GM12865 (cell line): Measurements from ENCODE around the gene ERP44.
"Not testable (repeated sequence)": the region's sequence is repeated elsewhere in the genome, so short reads cannot be mapped to it uniquely, and the experiment has no call there.

Experiments used
- DNase-seq: peaks from one replicate; pipeline ENCODE4 v3.0.0; 2010; ENCODE audit warnings: low read depth
- H3K4me3 ChIP-seq: 2 replicates; pipeline ENCODE4 v1.5.1; 2011; ENCODE audit warnings: mild to moderate bottlenecking, low read depth, low read length, control low read depth
- TF ChIP-seq, protein P1 (sequence below): IDR thresholded peaks from 2 replicates; pipeline ENCODE4 v1.5.1; 2011; ENCODE audit warnings: low read length, control low read depth, low read depth, inconsistent platforms; ENCODE audit not compliant: insufficient read depth; ENCODE audit errors: missing control alignments

The ERP44 gene

GRCh38 chr9:100064872-100065581 is 33.8 kb downstream of the ERP44 start:
- DNase-seq = no peak
- no peak overlapping the region for H3K4me3 ChIP-seq
- TF ChIP-seq, protein P1, sequence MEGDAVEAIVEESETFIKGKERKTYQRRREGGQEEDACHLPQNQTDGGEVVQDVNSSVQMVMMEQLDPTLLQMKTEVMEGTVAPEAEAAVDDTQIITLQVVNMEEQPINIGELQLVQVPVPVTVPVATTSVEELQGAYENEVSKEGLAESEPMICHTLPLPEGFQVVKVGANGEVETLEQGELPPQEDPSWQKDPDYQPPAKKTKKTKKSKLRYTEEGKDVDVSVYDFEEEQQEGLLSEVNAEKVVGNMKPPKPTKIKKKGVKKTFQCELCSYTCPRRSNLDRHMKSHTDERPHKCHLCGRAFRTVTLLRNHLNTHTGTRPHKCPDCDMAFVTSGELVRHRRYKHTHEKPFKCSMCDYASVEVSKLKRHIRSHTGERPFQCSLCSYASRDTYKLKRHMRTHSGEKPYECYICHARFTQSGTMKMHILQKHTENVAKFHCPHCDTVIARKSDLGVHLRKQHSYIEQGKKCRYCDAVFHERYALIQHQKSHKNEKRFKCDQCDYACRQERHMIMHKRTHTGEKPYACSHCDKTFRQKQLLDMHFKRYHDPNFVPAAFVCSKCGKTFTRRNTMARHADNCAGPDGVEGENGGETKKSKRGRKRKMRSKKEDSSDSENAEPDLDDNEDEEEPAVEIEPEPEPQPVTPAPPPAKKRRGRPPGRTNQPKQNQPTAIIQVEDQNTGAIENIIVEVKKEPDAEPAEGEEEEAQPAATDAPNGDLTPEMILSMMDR = no peak

DNA sequence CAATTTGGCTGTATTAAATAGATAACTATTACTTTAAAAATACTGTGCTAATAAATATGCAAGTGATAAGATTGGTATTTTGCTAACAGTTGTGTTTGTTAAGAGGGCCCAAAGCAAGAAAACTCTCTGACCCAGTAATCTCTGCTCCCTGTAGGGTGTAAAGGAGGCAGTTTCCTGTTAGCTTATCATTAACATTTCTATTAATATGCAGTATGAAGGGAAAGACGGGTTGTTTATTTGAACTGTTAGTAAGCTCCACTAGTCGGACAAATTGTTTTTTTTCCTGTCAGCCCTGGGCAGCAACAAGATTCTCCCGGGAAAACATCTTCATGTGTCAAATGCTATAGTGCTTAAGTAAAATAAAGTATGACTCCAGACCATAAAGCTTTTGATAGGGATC is 35.6 kb downstream of the ERP44 start:
- H3K4me3 ChIP-seq = no peak overlapping the region
- TF ChIP-seq, protein P1 = no peak
- no peak for DNase-seq

DNA sequence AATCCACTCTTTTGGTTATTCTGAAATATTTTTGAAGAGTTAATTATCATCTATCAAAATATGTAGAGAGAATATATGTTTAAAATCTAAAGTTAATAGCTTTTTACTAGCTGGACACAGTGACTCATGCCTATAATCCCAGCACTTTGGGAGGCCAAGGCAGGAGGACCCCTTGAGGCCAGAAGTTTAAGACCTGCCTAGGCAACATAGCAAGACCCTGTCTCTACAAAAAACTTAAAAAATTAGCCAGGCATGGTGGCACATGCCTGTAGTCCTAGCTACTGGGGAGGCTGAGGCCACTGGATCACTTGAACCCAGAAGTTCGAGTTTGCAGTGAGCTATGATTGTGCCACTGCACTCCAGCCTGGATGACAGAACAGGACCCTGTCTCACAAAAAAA is 36.1 kb downstream of the ERP44 start:
- not testable (repeated sequence) for H3K4me3 ChIP-seq, DNase-seq

GRCh38 chr9:100058699-100059579 is 39.9 kb downstream of the ERP44 start:
- peak; percentile 79 for DNase-seq
- TF ChIP-seq, protein P1 = no peak
- no peak overlapping the region for H3K4me3 ChIP-seq

DNA sequence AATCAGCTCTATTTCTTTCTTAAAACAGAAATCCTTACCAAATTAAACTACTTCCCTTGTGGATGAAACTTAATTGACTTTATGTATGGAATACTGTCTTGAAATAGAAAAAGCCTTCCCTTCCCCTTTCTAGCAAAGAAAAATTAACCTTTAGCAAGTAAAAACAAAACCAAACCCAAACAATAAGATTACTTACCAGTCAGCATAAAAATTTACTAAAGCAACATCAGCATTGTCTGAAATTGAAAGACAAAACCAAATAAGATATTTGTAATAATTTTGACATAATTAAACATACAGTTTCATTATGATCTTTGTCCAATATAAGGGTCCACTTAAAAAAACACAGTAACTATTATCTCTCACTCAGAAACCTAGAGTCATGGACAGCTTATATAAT is 41.2 kb downstream of the ERP44 start:
- DNase-seq = no peak
- TF ChIP-seq, protein P1 = no peak
- H3K4me3 ChIP-seq = no peak overlapping the region

GRCh38 chr9:100056561-100056960 is 42.2 kb downstream of the ERP44 start:
- H3K4me3 ChIP-seq = no peak overlapping the region
- TF ChIP-seq, protein P1 = no peak
- no peak for DNase-seq

GRCh38 chr9:100052375-100052774 is 46.4 kb downstream of the ERP44 start:
- no peak for DNase-seq
- TF ChIP-seq, protein P1 = no peak
- no peak overlapping the region for H3K4me3 ChIP-seq
